Keratinocyte (primary cell): ENCODE measurements around the gene CCDC171. TPM values are rescaled to one million over a fixed set of nuclear protein-coding genes. Genes with fewer than 3 reads are reported as not detected.

Experiments
- DNase-seq: peaks from one replicate; pipeline ENCODE4 v3.0.0-alpha.2; 2011; ENCODE audit warnings: low read depth, missing footprints, low spot score
- FAIRE-seq: peaks from 2 replicates; lab custom pipeline; 2011; peaks lifted over from hg19 to GRCh38; lab: Jason Lieb, UNC
- H2AFZ ChIP-seq: 2 replicates; pipeline ENCODE4 v1.6.0; 2012; ENCODE audit warnings: low read length, control low read depth, inconsistent platforms; ENCODE audit not compliant: control insufficient read depth
- H3K27ac ChIP-seq: 2 replicates; pipeline ENCODE4 v1.5.1; 2011; ENCODE audit warnings: low read length; ENCODE audit not compliant: control insufficient read depth, insufficient read depth
- H3K27me3 ChIP-seq: 3 replicates; pipeline ENCODE4 v1.6.0; 2011; ENCODE audit warnings: low read length; ENCODE audit not compliant: control insufficient read depth, insufficient read depth; ENCODE audit errors: extremely low read depth
- H3K36me3 ChIP-seq, 2 experiments: 2 replicates in 1 of 2; 3 replicates in 1 of 2; pipeline ENCODE4 v1.5.1; 2011; ENCODE audit warnings: low read length in 2 of 2, mild to moderate bottlenecking in 1 of 2; ENCODE audit not compliant: control insufficient read depth in 2 of 2, insufficient read depth in 2 of 2; ENCODE audit errors: extremely low read depth in 1 of 2
- H3K4me1 ChIP-seq: 3 replicates; pipeline ENCODE4 v1.5.1; 2011; ENCODE audit warnings: low read length; ENCODE audit not compliant: control insufficient read depth, insufficient read depth; ENCODE audit errors: extremely low read depth
- H3K4me2 ChIP-seq: 3 replicates; pipeline ENCODE4 v1.6.0; 2011; ENCODE audit warnings: low read depth, low read length; ENCODE audit not compliant: control insufficient read depth, insufficient read depth; ENCODE audit errors: extremely low read depth
- H3K4me3 ChIP-seq, 3 experiments: fragments of 200-600 bp in 1 of 3; sonication (generic) in 1 of 3; 2 replicates in 2 of 3; 3 replicates in 1 of 3; pipeline ENCODE4 v1.5.1; 2011 to 2016; ENCODE audit warnings: low read length in 3 of 3, mild to moderate bottlenecking in 3 of 3, control low read depth in 2 of 3, inconsistent platforms in 1 of 3, low read depth in 1 of 3, mixed read lengths in 1 of 3, mixed run types in 1 of 3, moderate library complexity in 1 of 3; ENCODE audit not compliant: control insufficient read depth in 2 of 3, insufficient read depth in 2 of 3; ENCODE audit errors: extremely low read depth in 1 of 3
- H3K79me2 ChIP-seq: 2 replicates; pipeline ENCODE4 v1.6.0; 2012; ENCODE audit warnings: low read length; ENCODE audit not compliant: control insufficient read depth, insufficient read depth
- H3K9ac ChIP-seq: 3 replicates; pipeline ENCODE4 v1.6.0; 2011; ENCODE audit warnings: low read length; ENCODE audit not compliant: control insufficient read depth, insufficient read depth; ENCODE audit errors: extremely low read depth
- H3K9me1 ChIP-seq: 3 replicates; pipeline ENCODE4 v1.6.0; 2011; ENCODE audit warnings: low read length; ENCODE audit not compliant: control insufficient read depth, insufficient read depth; ENCODE audit errors: extremely low read depth
- H3K9me3 ChIP-seq: 2 replicates; pipeline ENCODE4 v1.5.1; 2012; ENCODE audit warnings: low read depth, low read length; ENCODE audit not compliant: control insufficient read depth
- H4K20me1 ChIP-seq: 3 replicates; pipeline ENCODE4 v1.6.0; 2011; ENCODE audit warnings: low read length; ENCODE audit not compliant: control insufficient read depth, insufficient read depth; ENCODE audit errors: extremely low read depth
- EZH2 ChIP-seq: IDR thresholded peaks from one replicate; pipeline ENCODE4 v1.6.1; 2012; ENCODE audit warnings: inconsistent platforms, mild to moderate bottlenecking, low read length, moderate library complexity
- dilution Hi-C: fragments of 300-500 bp; cut with MboI; formaldehyde crosslinking; loops from one replicate; pipeline ENCODE4 v1.7.0; 2020; ENCODE audit warnings: low sequenced_read_pairs; ENCODE audit not compliant: extremely low pct_ligation_motif_present
- polyA plus RNA-seq, 5 experiments: library from polyadenylated mRNA; depleted of rRNA in 3 of 5; stranded (reverse) in 3 of 5; stranded (forward) in 1 of 5; unstranded in 1 of 5; fragments of >200 nt; gene quantifications; 1 replicate in 1 of 5; 2 replicates in 3 of 5; 3 replicates in 1 of 5; pipeline versions ENCODE4 v1.2.1 to v1.2.3, GENCODE V29; 2011 to 2012; ENCODE audit warnings: missing spikeins in 2 of 5, low read depth in 1 of 5, low replicate concordance in 1 of 5
- small RNA-seq, 3 experiments: library from RNA; depleted of rRNA; stranded (forward); fragments of <200 nt; gene quantifications; one replicate each; pipeline ENCODE3, GENCODE V24; 2012; ENCODE audit warnings: low read depth in 3 of 3, low replicate concordance in 1 of 3; ENCODE audit not compliant: insufficient read length in 3 of 3
- TF ChIP-seq, protein P1 (sequence below), 3 experiments: IDR thresholded peaks in 1 of 3; conservative IDR thresholded peaks in 1 of 3; optimal IDR thresholded peaks in 1 of 3; 2 replicates in 2 of 3; 3 replicates in 1 of 3; pipeline versions ENCODE3 to v1.5.1; 2011; ENCODE audit warnings: low read length in 3 of 3, mild to moderate bottlenecking in 3 of 3, moderate library complexity in 2 of 3, control low read depth in 1 of 3, inconsistent platforms in 1 of 3; ENCODE audit not compliant: insufficient read depth in 2 of 3; ENCODE audit errors: extremely low read depth in 1 of 3

CCDC171 gene
- polyA plus RNA-seq, 1 donor (not counting 4 experiments of a cell fraction or from before 2014, with no cell fraction given), result 0.46 TPM

DNA sequence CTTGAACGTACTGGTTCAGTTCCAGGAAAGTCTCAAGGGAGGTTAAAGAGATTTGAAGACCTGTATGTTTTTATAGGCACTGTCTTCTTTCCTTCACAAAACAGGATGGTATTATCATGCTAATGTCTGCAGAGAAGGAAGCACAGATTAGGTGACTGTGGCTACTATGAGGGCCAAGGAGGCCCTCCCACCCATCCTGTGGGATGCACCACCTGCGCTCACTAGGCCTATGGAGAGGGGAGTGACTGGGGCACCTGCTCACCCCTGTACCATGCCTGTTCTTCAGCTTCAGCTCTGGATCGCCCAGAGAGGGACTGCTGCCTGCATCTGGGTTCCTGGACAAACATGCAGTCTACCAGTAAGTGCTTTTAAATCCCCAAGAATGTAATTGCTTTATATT is 469.4 kb downstream of the CCDC171 start:
- H3K27ac ChIP-seq, result no peak overlapping the region
- H3K79me2 ChIP-seq, result no peaks in the 10 kb centered on the region
- H3K36me3 ChIP-seq, result no peaks in the 10 kb centered on the region
- H3K9me3 ChIP-seq, result no peaks in the 10 kb centered on the region
- H3K27me3 ChIP-seq, result no peaks in the 10 kb centered on the region
- FAIRE-seq (no peak), DNase-seq (no peak)
- H4K20me1 ChIP-seq, result no peaks in the 10 kb centered on the region
- no peak overlapping the region for H3K4me3 ChIP-seq
- no peak for TF ChIP-seq EZH2
- TF ChIP-seq, protein P1, sequence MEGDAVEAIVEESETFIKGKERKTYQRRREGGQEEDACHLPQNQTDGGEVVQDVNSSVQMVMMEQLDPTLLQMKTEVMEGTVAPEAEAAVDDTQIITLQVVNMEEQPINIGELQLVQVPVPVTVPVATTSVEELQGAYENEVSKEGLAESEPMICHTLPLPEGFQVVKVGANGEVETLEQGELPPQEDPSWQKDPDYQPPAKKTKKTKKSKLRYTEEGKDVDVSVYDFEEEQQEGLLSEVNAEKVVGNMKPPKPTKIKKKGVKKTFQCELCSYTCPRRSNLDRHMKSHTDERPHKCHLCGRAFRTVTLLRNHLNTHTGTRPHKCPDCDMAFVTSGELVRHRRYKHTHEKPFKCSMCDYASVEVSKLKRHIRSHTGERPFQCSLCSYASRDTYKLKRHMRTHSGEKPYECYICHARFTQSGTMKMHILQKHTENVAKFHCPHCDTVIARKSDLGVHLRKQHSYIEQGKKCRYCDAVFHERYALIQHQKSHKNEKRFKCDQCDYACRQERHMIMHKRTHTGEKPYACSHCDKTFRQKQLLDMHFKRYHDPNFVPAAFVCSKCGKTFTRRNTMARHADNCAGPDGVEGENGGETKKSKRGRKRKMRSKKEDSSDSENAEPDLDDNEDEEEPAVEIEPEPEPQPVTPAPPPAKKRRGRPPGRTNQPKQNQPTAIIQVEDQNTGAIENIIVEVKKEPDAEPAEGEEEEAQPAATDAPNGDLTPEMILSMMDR (optimal IDR thresholded peaks at IDR 0.05 in 1 of 3, IDR thresholded peaks at IDR 0.05 in 1 of 3, conservative IDR thresholded peaks at IDR 0.05 in 1 of 3; ENCODE audit: extremely low read depth in 1 of 3, insufficient read depth in 2 of 3, low read length in 3 of 3), result no peak
- no peak overlapping the region for H3K9ac ChIP-seq
- H3K4me2 ChIP-seq, result no peak overlapping the region
- dilution Hi-C loops, result no loop called here
- H3K4me1 ChIP-seq, result no peaks in the 10 kb centered on the region
- H2AFZ ChIP-seq, result no peak overlapping the region
- H3K9me1 ChIP-seq, result no peaks in the 10 kb centered on the region

DNA sequence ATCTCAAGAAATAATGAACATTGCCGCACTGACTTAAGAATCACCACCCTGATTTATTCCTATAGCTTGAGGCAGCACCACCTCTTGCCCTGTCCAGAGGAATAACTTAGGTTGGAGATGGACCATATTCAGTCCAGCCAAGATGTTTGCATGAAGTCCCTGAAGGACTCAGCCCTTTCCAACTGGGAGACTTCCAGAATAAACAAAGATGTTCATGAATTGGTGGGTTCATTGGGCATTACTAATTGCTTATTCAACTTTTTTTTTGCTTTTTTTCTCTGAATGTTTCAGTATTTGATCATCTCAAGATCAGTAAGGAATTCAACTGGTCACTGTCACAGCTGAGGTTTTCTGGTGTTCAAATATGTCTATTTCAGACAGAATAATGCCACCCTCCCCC is 470.6 kb downstream of the CCDC171 start:
- FAIRE-seq (no peak), DNase-seq (no peak)
- TF ChIP-seq, protein P1 (optimal IDR thresholded peaks at IDR 0.05 in 1 of 3, IDR thresholded peaks at IDR 0.05 in 1 of 3, conservative IDR thresholded peaks at IDR 0.05 in 1 of 3; ENCODE audit: extremely low read depth in 1 of 3, insufficient read depth in 2 of 3, low read length in 3 of 3), result no peak
- TF ChIP-seq EZH2, result no peak
- Histone ChIP-seq H3K9me1 (no peaks in the 10 kb centered on the region), H2AFZ (no peak overlapping the region), H3K9ac (no peak overlapping the region), H3K79me2 (no peaks in the 10 kb centered on the region), H3K27me3 (no peaks in the 10 kb centered on the region), H3K27ac (no peak overlapping the region), H3K4me2 (no peak overlapping the region), H3K4me3 (no peak overlapping the region), H3K4me1 (no peaks in the 10 kb centered on the region), H3K36me3 (no peaks in the 10 kb centered on the region), H3K9me3 (no peaks in the 10 kb centered on the region), H4K20me1 (no peaks in the 10 kb centered on the region)
- dilution Hi-C loops, result no loop called here

Small RNA genes within 50 kb of the gene (small RNA-seq; reads per million reads assigned to genes)
- gene AL513423.1 (0 reads per million in 3 experiments), gene HMGN2P16 (0 reads per million in 3 experiments), gene RN7SL98P (0 reads per million in 3 experiments), gene RNU6-14P (0 to 1.3 (median 0.33) reads per million in 3 experiments), gene RNU6-246P (0 reads per million in 3 experiments)

Other genes starting within 250 kb of the CCDC171 start
- gene TTC39B, start 245.8 kb upstream of the CCDC171 start, polyA plus RNA-seq, result 6.3 to 9.7 TPM (median 7.0 TPM) in 3 replicates
- gene SNAPC3, start 130.2 kb upstream of the CCDC171 start, polyA plus RNA-seq, result 20.4 to 29.9 TPM (median 21.1 TPM) in 3 replicates
- 3.5 to 14.7 TPM (median 7.8 TPM) in 3 replicates for gene PSIP1, start 42.1 kb upstream of the CCDC171 start, polyA plus RNA-seq